Parathyroid adenoma (tissue), 2 donors: Measurements from ENCODE around the gene HOXC12.

ENCODE experiments used
- H2AFZ ChIP-seq: fragments of 300-600 bp; sonication (generic); one replicate; pipeline ENCODE4 v1.7.0; 2017; ENCODE audit warnings: antibody characterized with exemption, mild to moderate bottlenecking
- H3K27ac ChIP-seq: fragments of 300-600 bp; sonication (generic); one replicate; pipeline ENCODE4 v1.7.0; 2017
- H3K27me3 ChIP-seq: fragments of 300-600 bp; sonication (generic); one replicate; pipeline ENCODE4 v1.7.0; 2017; ENCODE audit warnings: low read length; ENCODE audit not compliant: control insufficient read depth, insufficient read depth
- H3K36me3 ChIP-seq: fragments of 300-600 bp; sonication (generic); one replicate; pipeline ENCODE4 v1.7.0; 2017; ENCODE audit warnings: low read length; ENCODE audit not compliant: control insufficient read depth, insufficient read depth
- H3K4me1 ChIP-seq: fragments of 300-600 bp; sonication (generic); one replicate; pipeline ENCODE4 v1.7.0; 2017; ENCODE audit warnings: control low read depth
- H3K4me2 ChIP-seq: fragments of 300-600 bp; sonication (generic); one replicate; pipeline ENCODE4 v1.7.0; 2017; ENCODE audit warnings: low read length
- H3K4me3 ChIP-seq: fragments of 300-600 bp; sonication (generic); one replicate; pipeline ENCODE4 v1.7.0; 2017; ENCODE audit warnings: low read depth, low read length
- H3K79me2 ChIP-seq: fragments of 300-600 bp; sonication (generic); one replicate; pipeline ENCODE4 v1.7.0; 2017; ENCODE audit warnings: control low read depth
- H3K9ac ChIP-seq: fragments of 300-600 bp; sonication (generic); one replicate; pipeline ENCODE4 v1.7.0; 2017; ENCODE audit warnings: mild to moderate bottlenecking
- H3K9me3 ChIP-seq: fragments of 300-600 bp; sonication (generic); one replicate; pipeline ENCODE4 v1.7.0; 2017; ENCODE audit warnings: low read length; ENCODE audit not compliant: control insufficient read depth
- TF ChIP-seq, protein P1 (sequence below): fragments of 300-600 bp; sonication (generic); IDR thresholded peaks from one replicate; pipeline ENCODE4 v1.7.0; 2017; ENCODE audit warnings: antibody characterized with exemption, mild to moderate bottlenecking
- donor health status: primary hyperparathyroidism.

The HOXC12 gene

GRCh38 chr12:53941187-53941586 lies 13.5 kb upstream of the HOXC12 start:
- no peak overlapping the region for H2AFZ ChIP-seq
- H3K9ac ChIP-seq, result no peak overlapping the region
- H3K4me1 ChIP-seq, result no peaks in the 10 kb centered on the region
- peaks cover 31% of the 10 kb centered on the region for H3K27me3 ChIP-seq
- no peak overlapping the region for H3K27ac ChIP-seq
- no peak overlapping the region for H3K4me3 ChIP-seq
- H3K36me3 ChIP-seq, result no peaks in the 10 kb centered on the region
- no peak overlapping the region for H3K4me2 ChIP-seq
- H3K9me3 ChIP-seq, result no peaks in the 10 kb centered on the region
- TF ChIP-seq, protein P1, sequence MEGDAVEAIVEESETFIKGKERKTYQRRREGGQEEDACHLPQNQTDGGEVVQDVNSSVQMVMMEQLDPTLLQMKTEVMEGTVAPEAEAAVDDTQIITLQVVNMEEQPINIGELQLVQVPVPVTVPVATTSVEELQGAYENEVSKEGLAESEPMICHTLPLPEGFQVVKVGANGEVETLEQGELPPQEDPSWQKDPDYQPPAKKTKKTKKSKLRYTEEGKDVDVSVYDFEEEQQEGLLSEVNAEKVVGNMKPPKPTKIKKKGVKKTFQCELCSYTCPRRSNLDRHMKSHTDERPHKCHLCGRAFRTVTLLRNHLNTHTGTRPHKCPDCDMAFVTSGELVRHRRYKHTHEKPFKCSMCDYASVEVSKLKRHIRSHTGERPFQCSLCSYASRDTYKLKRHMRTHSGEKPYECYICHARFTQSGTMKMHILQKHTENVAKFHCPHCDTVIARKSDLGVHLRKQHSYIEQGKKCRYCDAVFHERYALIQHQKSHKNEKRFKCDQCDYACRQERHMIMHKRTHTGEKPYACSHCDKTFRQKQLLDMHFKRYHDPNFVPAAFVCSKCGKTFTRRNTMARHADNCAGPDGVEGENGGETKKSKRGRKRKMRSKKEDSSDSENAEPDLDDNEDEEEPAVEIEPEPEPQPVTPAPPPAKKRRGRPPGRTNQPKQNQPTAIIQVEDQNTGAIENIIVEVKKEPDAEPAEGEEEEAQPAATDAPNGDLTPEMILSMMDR, result no peak
- no peaks in the 10 kb centered on the region for H3K79me2 ChIP-seq

DNA sequence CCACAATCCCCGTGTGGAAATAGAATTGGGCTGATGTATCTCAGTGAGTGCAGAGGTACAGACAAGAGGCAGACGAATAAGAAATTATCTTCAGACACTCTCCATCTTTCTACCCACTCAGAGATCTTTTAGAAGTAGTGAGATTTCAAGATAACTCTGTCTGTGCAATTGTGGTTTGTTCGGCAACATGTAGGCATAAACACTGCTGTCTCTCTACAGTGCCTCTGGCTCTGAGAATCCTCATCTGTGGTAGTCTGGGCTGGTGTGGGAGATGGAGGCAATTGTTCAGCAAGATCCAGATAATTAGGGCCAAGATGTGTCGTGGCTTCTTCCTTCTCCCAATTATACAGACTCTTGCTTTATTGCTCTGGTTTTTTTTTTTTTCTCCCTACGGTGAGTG lies 13.0 kb upstream of the HOXC12 start:
- Histone ChIP-seq H3K4me1 (no peaks in the 10 kb centered on the region), H3K4me3 (no peak overlapping the region), H3K27me3 (peaks cover 32% of the 10 kb centered on the region), H3K36me3 (no peaks in the 10 kb centered on the region), H3K79me2 (no peaks in the 10 kb centered on the region), H3K9me3 (no peaks in the 10 kb centered on the region), H3K27ac (no peak overlapping the region), H3K9ac (no peak overlapping the region), H3K4me2 (no peak overlapping the region), H2AFZ (no peak overlapping the region)
- TF ChIP-seq, protein P1, result no peak

DNA sequence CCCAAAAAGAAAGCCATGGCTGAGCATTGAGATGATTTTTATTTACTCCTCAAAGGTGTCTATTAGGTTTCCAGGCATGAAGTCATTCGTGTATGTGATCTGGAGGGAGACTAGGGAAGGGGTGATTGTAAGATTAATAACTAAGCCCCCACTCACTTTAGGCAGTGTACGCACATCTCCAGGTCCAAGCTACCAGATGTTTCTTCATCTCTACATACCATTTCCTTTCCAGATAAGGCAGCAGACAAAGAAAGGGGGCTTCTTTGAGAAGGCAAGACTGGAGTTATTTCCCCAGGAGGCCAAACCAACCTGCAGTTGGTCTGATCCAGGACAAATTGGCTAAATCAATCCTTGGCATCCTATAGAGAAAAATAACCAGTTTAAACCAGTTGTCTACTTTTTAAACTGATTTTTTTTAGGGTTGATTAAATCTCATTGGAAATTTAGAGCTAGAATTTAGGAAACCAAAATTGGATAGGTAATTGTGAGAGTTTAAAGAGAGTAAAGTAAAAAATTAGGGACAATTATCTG lies 12.2 kb upstream of the HOXC12 start:
- no peak overlapping the region for H3K9ac ChIP-seq
- TF ChIP-seq, protein P1, result no peak
- no peaks in the 10 kb centered on the region for H3K4me1 ChIP-seq
- no peaks in the 10 kb centered on the region for H3K9me3 ChIP-seq
- no peak overlapping the region for H3K27ac ChIP-seq
- peaks cover 29% of the 10 kb centered on the region for H3K27me3 ChIP-seq
- H2AFZ ChIP-seq, result no peak overlapping the region
- no peaks in the 10 kb centered on the region for H3K79me2 ChIP-seq
- no peak overlapping the region for H3K4me3 ChIP-seq
- H3K36me3 ChIP-seq, result no peaks in the 10 kb centered on the region
- H3K4me2 ChIP-seq, result no peak overlapping the region

GRCh38 chr12:53944209-53944608 lies 10.5 kb upstream of the HOXC12 start:
- H3K4me2 ChIP-seq, result no peak overlapping the region
- H3K27me3 ChIP-seq, result peaks cover 13% of the 10 kb centered on the region

More at GRCh38 chr12:53944209-53944608, 10.5 kb upstream of the HOXC12 start:
- TF ChIP-seq, protein P1, result no peak
- no peaks in the 10 kb centered on the region for H3K9me3 ChIP-seq
- H2AFZ ChIP-seq, result no peak overlapping the region
- H3K27ac ChIP-seq, result no peak overlapping the region
- no peak overlapping the region for H3K9ac ChIP-seq
- H3K79me2 ChIP-seq, result no peaks in the 10 kb centered on the region
- H3K4me3 ChIP-seq, result no peak overlapping the region
- no peaks in the 10 kb centered on the region for H3K4me1 ChIP-seq
- H3K36me3 ChIP-seq, result no peaks in the 10 kb centered on the region
